ENCODE data around the gene POLE.

The POLE gene

GRCh38 chr12:132583736-132584135 lies 103.4 kb downstream of the POLE start:
- TF ChIP-seq, protein P1, sequence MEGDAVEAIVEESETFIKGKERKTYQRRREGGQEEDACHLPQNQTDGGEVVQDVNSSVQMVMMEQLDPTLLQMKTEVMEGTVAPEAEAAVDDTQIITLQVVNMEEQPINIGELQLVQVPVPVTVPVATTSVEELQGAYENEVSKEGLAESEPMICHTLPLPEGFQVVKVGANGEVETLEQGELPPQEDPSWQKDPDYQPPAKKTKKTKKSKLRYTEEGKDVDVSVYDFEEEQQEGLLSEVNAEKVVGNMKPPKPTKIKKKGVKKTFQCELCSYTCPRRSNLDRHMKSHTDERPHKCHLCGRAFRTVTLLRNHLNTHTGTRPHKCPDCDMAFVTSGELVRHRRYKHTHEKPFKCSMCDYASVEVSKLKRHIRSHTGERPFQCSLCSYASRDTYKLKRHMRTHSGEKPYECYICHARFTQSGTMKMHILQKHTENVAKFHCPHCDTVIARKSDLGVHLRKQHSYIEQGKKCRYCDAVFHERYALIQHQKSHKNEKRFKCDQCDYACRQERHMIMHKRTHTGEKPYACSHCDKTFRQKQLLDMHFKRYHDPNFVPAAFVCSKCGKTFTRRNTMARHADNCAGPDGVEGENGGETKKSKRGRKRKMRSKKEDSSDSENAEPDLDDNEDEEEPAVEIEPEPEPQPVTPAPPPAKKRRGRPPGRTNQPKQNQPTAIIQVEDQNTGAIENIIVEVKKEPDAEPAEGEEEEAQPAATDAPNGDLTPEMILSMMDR (conservative IDR thresholded peaks at IDR 0.05): no peak
- H3K27ac ChIP-seq: no peak overlapping the region

DNA sequence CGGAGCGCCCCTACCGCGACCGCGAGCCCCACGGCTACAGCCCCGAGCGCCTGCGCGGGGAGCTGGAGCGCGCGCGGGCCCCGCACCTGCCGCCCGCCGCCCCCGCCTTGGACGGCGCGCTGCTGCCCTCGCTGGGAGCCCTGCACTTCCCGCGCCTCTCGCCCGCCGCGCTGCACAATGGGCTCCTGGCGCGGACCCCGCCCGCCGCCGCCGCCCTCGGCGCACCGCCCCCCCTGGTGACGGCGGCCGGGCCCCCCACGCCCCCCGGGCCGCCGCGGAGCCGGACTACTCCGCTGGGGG lies 103.8 kb downstream of the POLE start:
- TF ChIP-seq, protein P1 (conservative IDR thresholded peaks at IDR 0.05): no peak
- H3K27ac ChIP-seq: no peak overlapping the region

DNA sequence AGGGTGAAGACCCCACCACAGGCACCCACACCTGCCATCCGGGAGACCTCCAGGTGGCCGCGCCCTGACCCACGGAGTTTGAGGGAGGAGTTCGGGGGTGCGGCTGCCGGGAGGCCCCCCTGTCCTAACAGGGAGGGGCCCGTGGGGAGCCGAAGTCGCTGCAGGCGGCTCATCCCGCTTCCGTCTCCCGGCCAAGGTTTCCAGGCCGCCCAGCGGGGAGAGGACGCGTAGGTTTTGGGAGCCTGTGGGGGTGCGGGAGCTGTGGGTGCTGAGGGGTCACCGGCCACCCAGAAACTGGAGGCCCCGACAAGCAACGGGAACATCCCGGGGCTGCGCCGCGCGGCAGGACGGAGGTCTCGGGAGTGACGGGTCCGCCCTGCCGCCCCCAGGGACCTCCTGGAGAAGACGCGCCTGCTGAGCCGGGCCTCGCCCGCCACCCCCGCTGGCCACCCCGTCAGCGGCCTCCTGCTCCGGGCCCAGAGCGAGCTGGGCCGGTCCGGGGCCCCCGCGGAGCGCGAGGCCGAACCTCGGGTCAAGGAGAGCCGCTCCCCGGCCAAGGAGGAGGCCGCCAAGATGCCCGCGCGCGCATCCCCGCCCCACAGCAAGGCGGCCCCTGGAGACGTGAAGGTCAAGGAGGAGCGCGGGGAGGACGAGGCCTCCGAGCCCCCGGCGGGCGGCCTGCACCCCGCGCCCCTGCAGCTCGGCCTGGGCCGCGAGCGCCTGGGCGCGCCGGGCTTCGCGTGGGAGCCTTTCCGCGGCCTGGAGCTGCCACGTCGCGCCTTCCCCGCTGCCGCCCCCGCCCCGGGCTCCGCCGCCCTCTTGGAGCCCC lies 104.3 kb downstream of the POLE start:
- TF ChIP-seq, protein P1 (conservative IDR thresholded peaks at IDR 0.05): no peak
- H3K27ac ChIP-seq: no peak overlapping the region

- H3K27ac ChIP-seq: no peak overlapping the region
- TF ChIP-seq, protein P1 (conservative IDR thresholded peaks at IDR 0.05): no peak
Measured at GRCh38 chr12:132582058-132582420, 105.1 kb downstream of the POLE start.

GRCh38 chr12:132581348-132582057 lies 105.6 kb downstream of the POLE start:
- TF ChIP-seq, protein P1 (conservative IDR thresholded peaks at IDR 0.05): no peak

GRCh38 chr12:132580701-132581292 lies 106.3 kb downstream of the POLE start:
- no peak overlapping the region for H3K27ac ChIP-seq
- TF ChIP-seq, protein P1 (conservative IDR thresholded peaks at IDR 0.05): no peak

More at GRCh38 chr12:132581348-132582057, 105.6 kb downstream of the POLE start:
- H3K27ac ChIP-seq: no peak overlapping the region

- TF ChIP-seq, protein P1 (conservative IDR thresholded peaks at IDR 0.05): no peak
- no peak overlapping the region for H3K27ac ChIP-seq
Measured at GRCh38 chr12:132579744-132580143, 107.4 kb downstream of the POLE start.

All from VCaP (cell line).